Right cardiac atrium (tissue), 5 donors: ENCODE measurements around the gene WBP1L. TPM values are rescaled to one million over a fixed set of nuclear protein-coding genes. Genes with fewer than 3 reads are reported as not detected.
"Not testable (repeated sequence)": the region's sequence is repeated elsewhere in the genome, so short reads cannot be mapped to it uniquely, and the experiment has no call there.

Experiments
- ATAC-seq, 2 donors: fragments of 200-7000 bp; cut with Tn5 transposase; one replicate each; pipeline versions ENCODE4 v1.8.0 to v1.9.1; 2020; ENCODE audit warnings: moderate library complexity in 2 of 2, mild to moderate bottlenecking in 1 of 2
- DNase-seq, 3 donors: peaks; one replicate each; pipeline ENCODE4 v3.0.0-alpha.2; 2020
- H3K27ac ChIP-seq: one replicate; pipeline ENCODE4 v1.5.1; 2013; ENCODE audit warnings: mild to moderate bottlenecking, low read length, control low read depth, moderate library complexity
- H3K27me3 ChIP-seq: one replicate; pipeline ENCODE4 v1.6.1; 2013; ENCODE audit not compliant: control insufficient read depth, insufficient read depth
- H3K4me1 ChIP-seq: one replicate; pipeline ENCODE4 v1.6.1; 2013; ENCODE audit warnings: low read length; ENCODE audit not compliant: control insufficient read depth, insufficient read depth
- H3K4me3 ChIP-seq: one replicate; pipeline ENCODE4 v1.5.1; 2013; ENCODE audit warnings: low read length, control low read depth
- H3K9me3 ChIP-seq: one replicate; pipeline ENCODE4 v1.6.1; 2013; ENCODE audit warnings: low read length; ENCODE audit not compliant: control insufficient read depth
- WGBS: extraction: QIAGEN DNeasy Blood & Tissue Kit; methylation state at CpG from one replicate; pipeline ENCODE4 v1.1.7; 2013; 5-methylcytosine and 5-hydroxymethylcytosine counted together
- intact Hi-C, 4 donors: fragments of 100-400 bp; cut with DNase I; formaldehyde crosslinking; loops; one replicate each; pipeline versions ENCODE4 v1.11.0 to v1.14.0; 2022 to 2023
- polyA plus RNA-seq: library from polyadenylated mRNA; stranded (reverse); fragments of 200-250 nt; gene quantifications from one replicate; pipeline ENCODE4 v1.2.3, GENCODE V29; 2013
- total RNA-seq, 4 donors: library from RNA; stranded (reverse); fragmentation: NEBNext Ultra II Directional; extraction: Animal tissue kit (Norgen Biotek cat#: 25700); gene quantifications; one replicate each; pipeline ENCODE4 v1.2.1, GENCODE V29; 2021
- donor health status: healthy with polysubstance abuse.
- donor health status: DM: no; HTN: yes; CAD: no.
- donor health status: DM: no; HTN: no; CAD: no.
- donor health status: DM: no; HTN: yes; CAD: no; lungs with severe emphysema.
- donor health status: DM: yes; HTN: yes; CAD: no.

WBP1L gene
- total and polyA plus RNA-seq, 5 donors = 19.1 to 50.5 (median 36.9) TPM

DNA sequence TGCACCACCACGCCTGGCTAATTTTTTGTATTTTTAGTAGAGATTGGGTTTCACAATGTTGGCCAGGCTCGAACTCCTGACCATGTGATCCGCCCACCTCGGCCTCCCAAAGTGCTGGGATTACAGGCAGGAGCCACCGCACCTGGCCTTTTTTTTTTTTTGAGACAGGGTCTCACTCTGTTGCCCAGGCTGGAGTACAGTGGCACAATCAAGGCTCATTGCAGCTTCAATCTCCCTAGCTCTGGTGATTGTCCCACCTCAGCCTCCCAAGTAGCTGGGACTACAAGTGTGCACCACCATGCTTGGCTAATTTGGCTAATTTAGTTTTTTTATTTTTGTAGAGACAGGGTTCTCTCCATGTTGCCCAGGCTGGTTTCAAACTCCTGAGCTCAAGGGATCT is 1.4 kb upstream of the WBP1L start:
- H3K27ac ChIP-seq, H3K27me3 ChIP-seq, ATAC-seq, H3K4me3 ChIP-seq, H3K4me1 ChIP-seq, DNase-seq, H3K9me3 ChIP-seq: not testable (repeated sequence)
- intact Hi-C loops = loop anchor here in 2 of 4 donors (5.0 to 10.0 kb wide), 3 partner anchors 35 to 72 kb away; no protein-coding TSS in a partner anchor
- WGBS = 87% methylated on average over 5 of the region's 5 CpGs

DNA sequence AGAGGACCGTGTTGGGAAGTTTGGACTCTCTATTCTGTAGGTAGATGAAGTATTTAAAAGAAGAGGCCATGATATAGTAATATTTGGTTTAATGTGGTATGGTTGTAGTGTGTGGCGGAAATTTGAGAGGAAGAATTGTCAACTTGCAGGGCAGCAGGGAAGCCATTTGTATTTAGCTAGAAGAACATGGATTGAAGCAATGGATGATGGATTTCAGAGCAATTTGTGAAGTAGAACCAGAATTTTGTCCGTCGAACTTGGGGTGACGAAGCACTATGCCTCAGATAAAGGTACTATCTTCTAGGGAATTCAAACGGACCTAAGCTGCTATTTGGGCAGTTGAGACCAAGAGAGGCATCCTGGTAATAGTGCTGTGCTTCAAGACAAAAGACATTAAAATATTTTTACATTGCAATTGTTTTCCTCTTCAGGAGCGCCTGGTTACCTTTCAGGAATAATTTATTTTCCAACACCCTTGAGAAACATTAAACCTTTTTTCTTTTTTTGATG is 615 bp upstream of the WBP1L start:
- no peaks in the 10 kb centered on the region for H3K9me3 ChIP-seq
- peaks cover 4% of the 10 kb centered on the region for H3K4me1 ChIP-seq
- intact Hi-C loops = loop anchor here in 2 of 4 donors (5.0 to 10.0 kb wide), 3 partner anchors 34 to 72 kb away; no protein-coding TSS in a partner anchor
- H3K4me3 ChIP-seq = peak overlapping the region; percentile 44
- H3K27me3 ChIP-seq = no peaks in the 10 kb centered on the region
- WGBS = 24% methylated on average over 7 of the region's 7 CpGs
- H3K27ac ChIP-seq = no peak overlapping the region
- DNase-seq (no peak), ATAC-seq (no peak)

DNA sequence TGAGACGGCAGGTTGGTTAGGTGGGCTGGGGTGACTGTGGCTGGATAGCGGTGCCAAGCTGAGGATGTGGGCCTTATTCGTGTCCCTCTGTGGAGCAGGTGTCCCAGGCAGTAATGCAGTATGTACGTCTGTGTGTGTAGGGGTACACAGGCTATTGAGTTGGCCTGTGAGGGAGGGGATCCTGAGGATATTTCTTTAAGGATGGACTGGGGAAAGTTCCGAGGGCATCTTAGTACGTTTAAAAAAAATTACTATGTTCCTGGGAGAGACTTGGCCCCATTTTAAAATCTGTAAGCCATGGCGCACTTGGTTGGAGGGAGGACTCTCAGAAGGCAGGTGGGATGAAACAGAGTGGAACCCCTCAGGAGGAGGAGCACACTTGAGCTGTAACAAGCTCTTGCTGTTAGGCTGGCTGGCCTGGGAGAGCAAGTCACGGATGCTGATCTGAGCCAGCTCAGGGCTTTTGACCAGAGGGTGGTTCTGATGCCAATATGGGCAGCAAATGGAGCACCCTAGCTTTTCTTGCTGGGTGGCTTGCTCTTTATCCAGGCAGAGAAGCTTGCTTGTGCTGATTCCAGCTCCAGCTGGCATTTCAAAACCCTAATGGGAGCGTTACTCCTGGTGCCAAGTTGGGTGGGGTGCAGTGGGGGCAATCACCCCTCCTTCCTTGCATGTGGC is 765 bp downstream of the WBP1L start:
- ATAC-seq (peak; percentile 19 to 34), DNase-seq (peak in 2 of 3 donors; percentile 39 to 74)
- no peaks in the 10 kb centered on the region for H3K9me3 ChIP-seq
- intact Hi-C loops = loop anchor here in 2 of 4 donors (5.0 to 10.0 kb wide), 3 partner anchors 33 to 70 kb away; no protein-coding TSS in a partner anchor
- WGBS = 9% methylated on average over 9 of the region's 9 CpGs
- no peaks in the 10 kb centered on the region for H3K27me3 ChIP-seq
- peak overlapping the region; percentile 84 for H3K4me3 ChIP-seq
- H3K4me1 ChIP-seq = peaks cover 4% of the 10 kb centered on the region
- peak overlapping the region; percentile 94 for H3K27ac ChIP-seq

GRCh38 chr10:102745157-102745556 is 1.4 kb downstream of the WBP1L start:
- WGBS = 51% methylated on average over 4 of the region's 4 CpGs
- peak in 1 of 3 donors; percentile 26 for DNase-seq
- no peak overlapping the region for H3K27ac ChIP-seq

GRCh38 chr10:102752266-102752930 is 8.7 kb downstream of the WBP1L start:
- intact Hi-C loops = loop anchor here in 1 of 4 donors (10.0 kb wide), 1 partner anchor 52 kb away; no protein-coding TSS in a partner anchor
- H3K9me3 ChIP-seq = no peaks in the 10 kb centered on the region
- DNase-seq (no peak), ATAC-seq (peak; percentile 66 to 81)
- H3K27ac ChIP-seq = peak overlapping the region; percentile 88
- H3K27me3 ChIP-seq = no peaks in the 10 kb centered on the region
- 78% methylated on average over 9 of the region's 9 CpGs for WGBS
- peaks cover 5% of the 10 kb centered on the region for H3K4me1 ChIP-seq
- no peak overlapping the region for H3K4me3 ChIP-seq

More at GRCh38 chr10:102745157-102745556, 1.4 kb downstream of the WBP1L start:
- no peak for ATAC-seq
- H3K4me3 ChIP-seq = peak overlapping the region; percentile 84
- intact Hi-C loops = loop anchor here in 1 of 4 donors (10.0 kb wide), 1 partner anchor 70 kb away; no protein-coding TSS in a partner anchor
- H3K27me3 ChIP-seq = no peaks in the 10 kb centered on the region
- H3K9me3 ChIP-seq = no peaks in the 10 kb centered on the region
- H3K4me1 ChIP-seq = peaks cover 4% of the 10 kb centered on the region

GRCh38 chr10:102752934-102753664 is 9.4 kb downstream of the WBP1L start:
- intact Hi-C loops = loop anchor here in 1 of 4 donors (10.0 kb wide), 1 partner anchor 52 kb away; no protein-coding TSS in a partner anchor
- Histone ChIP-seq H3K4me1 (peaks cover 5% of the 10 kb centered on the region), H3K27ac (peak overlapping the region; percentile 88), H3K9me3 (no peaks in the 10 kb centered on the region), H3K4me3 (no peak overlapping the region), H3K27me3 (no peaks in the 10 kb centered on the region)
- WGBS = 75% methylated on average over 4 of the region's 4 CpGs
- ATAC-seq (peak; percentile 78 to 83), DNase-seq (peak in 1 of 3 donors; percentile 48)

DNA sequence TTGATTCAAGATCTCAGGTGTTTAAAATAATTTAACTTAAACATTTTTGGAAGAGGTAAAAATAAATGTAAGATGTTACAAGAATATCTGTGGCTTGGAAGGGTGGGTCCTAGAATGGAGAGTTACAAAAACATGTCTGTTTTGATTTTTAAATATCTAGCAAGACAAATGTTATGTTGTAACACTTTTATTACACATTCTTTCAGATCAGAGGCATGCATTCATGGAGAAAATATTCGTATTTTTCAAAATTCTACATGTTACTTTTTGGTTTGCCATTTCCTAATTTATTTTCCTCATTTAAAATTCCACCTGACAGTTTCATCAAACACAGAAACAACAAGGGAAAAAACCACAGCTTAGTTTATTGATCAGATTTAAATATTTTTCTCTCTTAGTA is 10.0 kb downstream of the WBP1L start:
- H3K4me3 ChIP-seq = no peak overlapping the region
- no peaks in the 10 kb centered on the region for H3K9me3 ChIP-seq
- no peak for DNase-seq
- no peak overlapping the region for H3K27ac ChIP-seq
- H3K27me3 ChIP-seq = no peaks in the 10 kb centered on the region
- intact Hi-C loops = loop anchor here in 1 of 4 donors (10.0 kb wide), 1 partner anchor 51 kb away; no protein-coding TSS in a partner anchor
- no peak for ATAC-seq
- peaks cover 5% of the 10 kb centered on the region for H3K4me1 ChIP-seq
- 67% methylated on average over 1 of the region's 1 CpG for WGBS

DNA sequence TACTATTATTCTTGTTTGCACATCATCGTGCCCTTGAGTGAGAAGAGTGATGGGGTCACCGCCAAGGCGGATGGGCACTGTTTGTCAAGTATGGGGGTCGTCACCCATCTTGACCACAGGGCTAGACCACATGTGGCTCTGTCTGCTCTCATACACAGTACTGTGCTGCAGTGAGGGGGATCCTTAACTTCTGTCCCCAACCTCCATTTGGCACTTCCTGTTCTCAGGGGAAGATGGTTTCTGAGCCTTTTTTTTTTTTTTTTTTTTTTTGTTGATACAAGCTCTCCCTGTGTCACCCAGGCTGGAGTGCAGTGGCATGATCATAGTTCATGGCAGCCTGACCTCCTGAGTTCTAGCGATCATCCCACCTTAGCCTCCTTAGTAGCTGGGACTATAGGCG is 13.6 kb downstream of the WBP1L start:
- H3K9me3 ChIP-seq = no peaks in the 10 kb centered on the region
- no peak for ATAC-seq
- peaks cover 9% of the 10 kb centered on the region for H3K4me1 ChIP-seq
- 96% methylated on average over 6 of the region's 6 CpGs for WGBS
- no peak overlapping the region for H3K4me3 ChIP-seq
- no peak overlapping the region for H3K27ac ChIP-seq
- peak in 1 of 3 donors; percentile 30 for DNase-seq
- H3K27me3 ChIP-seq = no peaks in the 10 kb centered on the region
- intact Hi-C loops = loop anchor here in 1 of 4 donors (10.0 kb wide), 1 partner anchor 47 kb away; no protein-coding TSS in a partner anchor

DNA sequence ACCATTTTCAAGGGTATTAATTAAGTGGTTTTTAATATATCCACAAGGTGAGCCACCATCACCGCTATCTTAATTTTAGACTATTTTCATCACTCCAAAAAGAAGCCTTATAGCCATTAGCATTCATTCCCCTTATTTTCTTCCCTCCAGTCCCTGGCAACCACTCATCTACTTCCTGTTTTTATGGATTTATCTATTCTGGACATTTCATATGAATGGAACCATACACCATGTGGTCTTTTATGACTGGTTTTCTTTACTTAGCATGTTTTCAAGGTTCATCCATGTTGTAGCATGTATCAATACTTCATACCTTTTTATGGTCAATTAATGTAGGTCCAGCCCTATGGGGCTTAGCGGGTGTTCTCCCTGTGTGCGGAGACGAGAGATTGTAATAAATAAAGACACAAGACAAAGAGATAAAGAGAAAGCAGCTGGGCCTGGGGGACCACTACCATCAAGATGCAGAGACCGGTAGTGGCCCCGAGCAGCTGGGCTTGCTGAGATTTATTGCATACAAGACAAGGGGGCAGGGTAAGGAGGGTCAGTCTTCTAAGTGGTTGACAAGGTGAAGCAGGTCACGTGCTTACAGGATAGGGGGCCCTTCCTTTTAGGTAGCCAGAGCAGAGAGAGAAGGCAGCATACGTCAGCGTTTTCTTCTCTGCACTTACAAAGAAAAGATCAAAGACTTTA is 14.6 kb downstream of the WBP1L start:
- no peaks in the 10 kb centered on the region for H3K9me3 ChIP-seq
- H3K4me1 ChIP-seq = peaks cover 9% of the 10 kb centered on the region
- ATAC-seq (no peak), DNase-seq (no peak)
- peak overlapping the region; percentile 25 for H3K27ac ChIP-seq
- H3K27me3 ChIP-seq = no peaks in the 10 kb centered on the region
- no peak overlapping the region for H3K4me3 ChIP-seq
- intact Hi-C loops = loop anchor here in 1 of 4 donors (10.0 kb wide), 1 partner anchor 46 kb away; no protein-coding TSS in a partner anchor
- WGBS = 67% methylated on average over 9 of the region's 9 CpGs

- H3K27me3 ChIP-seq, H3K27ac ChIP-seq, H3K4me1 ChIP-seq, ATAC-seq, H3K4me3 ChIP-seq, H3K9me3 ChIP-seq: not testable (repeated sequence)
- 42% methylated on average over 5 of the region's 12 CpGs for WGBS
- intact Hi-C loops = loop anchor here in 1 of 4 donors (10.0 kb wide), 1 partner anchor 46 kb away; no protein-coding TSS in a partner anchor
- peak in 2 of 3 donors; percentile 42 to 79 for DNase-seq
Observed at GRCh38 chr10:102758933-102759262, 15.2 kb downstream of the WBP1L start.
